Kidney (tissue), 14 donors: Measurements from ENCODE around the gene ZNF317. TPM values are rescaled to one million over a fixed set of nuclear protein-coding genes. Genes with fewer than 3 reads are reported as not detected.

ENCODE experiments used
- DNase-seq, 5 donors: peaks; one replicate each; pipeline ENCODE4 v3.0.0-alpha.2; 2013 to 2020
- FAIRE-seq: peaks from 2 replicates; lab custom pipeline; 2012; peaks lifted over from hg19 to GRCh38; lab: Jason Lieb, UNC
- H3K27ac ChIP-seq, 2 donors: one replicate each; pipeline ENCODE4 v1.7.0; 2013; ENCODE audit warnings: low read depth in 2 of 2, low read length in 2 of 2, inconsistent platforms in 1 of 2
- H3K27me3 ChIP-seq: one replicate; pipeline ENCODE4 v1.7.1; 2013; ENCODE audit warnings: low read length, inconsistent platforms; ENCODE audit not compliant: control insufficient read depth, insufficient read depth
- H3K36me3 ChIP-seq, 3 donors: one replicate each; pipeline versions ENCODE4 v1.7.0 to v1.7.1; 2013; ENCODE audit warnings: low read length in 3 of 3, control low read depth in 1 of 3, inconsistent platforms in 1 of 3; ENCODE audit not compliant: insufficient read depth in 3 of 3, control insufficient read depth in 2 of 3
- H3K4me1 ChIP-seq, 3 donors: one replicate each; pipeline versions ENCODE4 v1.7.0 to v1.7.1; 2013; ENCODE audit warnings: low read length in 3 of 3, inconsistent platforms in 1 of 3, low read depth in 1 of 3; ENCODE audit not compliant: control insufficient read depth in 2 of 3, insufficient read depth in 2 of 3
- H3K4me3 ChIP-seq, 3 donors: one replicate each; pipeline versions ENCODE4 v1.7.0 to v1.8.1; 2013; ENCODE audit warnings: low read length in 3 of 3, control low read depth in 1 of 3, inconsistent platforms in 1 of 3
- H3K9ac ChIP-seq, 3 donors: one replicate each; pipeline versions ENCODE4 v1.7.0 to v1.7.1; 2013; ENCODE audit warnings: low read length in 3 of 3, control low read depth in 1 of 3, inconsistent platforms in 1 of 3
- H3K9me3 ChIP-seq, 3 donors: one replicate each; pipeline versions ENCODE4 v1.7.0 to v1.7.1; 2013; ENCODE audit warnings: low read length in 3 of 3, control low read depth in 1 of 3, inconsistent platforms in 1 of 3; ENCODE audit not compliant: control insufficient read depth in 2 of 3, insufficient read depth in 1 of 3
- intact Hi-C: fragments of 100-400 bp; cut with DNase I; formaldehyde crosslinking; loops from one replicate; pipeline ENCODE4 v1.11.1; 2022
- polyA plus RNA-seq: library from polyadenylated mRNA; stranded (reverse); fragments of 350-450 nt; fragmentation: Illumina TruSeq; extraction: RNeasy Lipid Tissue Mini Kit (QIAGEN cat#74804); gene quantifications from one replicate; pipeline ENCODE4 v1.2.3, GENCODE V29; 2014; ENCODE audit warnings: low read depth, low replicate concordance; ENCODE audit not compliant: insufficient read depth
- total RNA-seq: library from RNA; stranded (reverse); fragmentation: NEBNext Ultra II Directional; extraction: Animal tissue kit (Norgen Biotek cat#: 25700); gene quantifications from one replicate; pipeline ENCODE4 v1.2.1, GENCODE V29; 2021
- TF ChIP-seq, protein P1 (sequence below): IDR thresholded peaks from 3 replicates; pipeline ENCODE4 v1.5.1; 2012; ENCODE audit warnings: mild to moderate bottlenecking, moderate library complexity, borderline replicate concordance; ENCODE audit not compliant: insufficient read depth; ENCODE audit errors: extremely low read depth
- donor health status: control.
- donor health status: control.
- donor health status: control.
- donor health status: control.
- donor health status: control.
- donor health status: DM: yes; HTN: yes; CAD: no.
- donor health status: Normal renal cell carcinoma (clear cell type).

ZNF317 gene
- total and polyA plus RNA-seq, 2 donors from 2014 or later: 30.2 to 32.6 TPM

DNA sequence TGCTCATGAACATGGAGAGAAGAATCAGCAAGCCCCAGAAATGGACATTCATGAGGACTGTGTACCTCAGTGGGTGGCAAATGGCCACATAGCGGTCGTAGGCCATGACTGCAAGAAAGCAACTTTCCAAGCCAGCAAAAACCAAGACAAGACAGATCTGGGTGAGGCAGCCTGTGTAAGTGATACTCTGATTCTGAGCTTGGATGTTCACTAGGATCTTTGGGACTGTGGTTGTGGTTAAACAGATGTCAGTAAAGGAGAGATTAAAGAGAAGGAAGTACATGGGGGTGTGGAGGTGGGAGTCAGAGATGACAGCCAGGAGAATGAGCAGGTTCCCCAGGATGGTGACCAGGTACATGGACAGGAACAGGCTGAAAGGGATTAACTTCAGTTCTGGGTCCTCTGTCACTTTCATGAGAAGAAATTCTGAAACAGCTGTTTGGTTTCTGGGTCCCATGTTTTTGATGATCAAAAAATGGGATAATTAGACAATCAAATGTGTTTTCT, 24.8 kb upstream of the ZNF317 start, which contains the start of gene OR7G1:
Gene OR7G1, minus strand, starts transcription at position 457 of the 507 bp plus-strand sequence. Its CDS starts 0 bp downstream, at position 457.
- Histone ChIP-seq H3K4me1 (no peaks in the 10 kb centered on the region), H3K9ac (no peak within 1 kb of the TSS), H3K9me3 (no peaks in the 10 kb centered on the region), H3K27me3 (no peaks in the 10 kb centered on the region), H3K27ac (no peak within 1 kb of the TSS), H3K36me3 (no peaks in the 10 kb centered on the region), H3K4me3 (no peak within 1 kb of the TSS)
- TF ChIP-seq, protein P1, sequence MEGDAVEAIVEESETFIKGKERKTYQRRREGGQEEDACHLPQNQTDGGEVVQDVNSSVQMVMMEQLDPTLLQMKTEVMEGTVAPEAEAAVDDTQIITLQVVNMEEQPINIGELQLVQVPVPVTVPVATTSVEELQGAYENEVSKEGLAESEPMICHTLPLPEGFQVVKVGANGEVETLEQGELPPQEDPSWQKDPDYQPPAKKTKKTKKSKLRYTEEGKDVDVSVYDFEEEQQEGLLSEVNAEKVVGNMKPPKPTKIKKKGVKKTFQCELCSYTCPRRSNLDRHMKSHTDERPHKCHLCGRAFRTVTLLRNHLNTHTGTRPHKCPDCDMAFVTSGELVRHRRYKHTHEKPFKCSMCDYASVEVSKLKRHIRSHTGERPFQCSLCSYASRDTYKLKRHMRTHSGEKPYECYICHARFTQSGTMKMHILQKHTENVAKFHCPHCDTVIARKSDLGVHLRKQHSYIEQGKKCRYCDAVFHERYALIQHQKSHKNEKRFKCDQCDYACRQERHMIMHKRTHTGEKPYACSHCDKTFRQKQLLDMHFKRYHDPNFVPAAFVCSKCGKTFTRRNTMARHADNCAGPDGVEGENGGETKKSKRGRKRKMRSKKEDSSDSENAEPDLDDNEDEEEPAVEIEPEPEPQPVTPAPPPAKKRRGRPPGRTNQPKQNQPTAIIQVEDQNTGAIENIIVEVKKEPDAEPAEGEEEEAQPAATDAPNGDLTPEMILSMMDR: no peak
- DNase-seq (no peak), FAIRE-seq (no peak)
- intact Hi-C loops: no loop called here

DNA sequence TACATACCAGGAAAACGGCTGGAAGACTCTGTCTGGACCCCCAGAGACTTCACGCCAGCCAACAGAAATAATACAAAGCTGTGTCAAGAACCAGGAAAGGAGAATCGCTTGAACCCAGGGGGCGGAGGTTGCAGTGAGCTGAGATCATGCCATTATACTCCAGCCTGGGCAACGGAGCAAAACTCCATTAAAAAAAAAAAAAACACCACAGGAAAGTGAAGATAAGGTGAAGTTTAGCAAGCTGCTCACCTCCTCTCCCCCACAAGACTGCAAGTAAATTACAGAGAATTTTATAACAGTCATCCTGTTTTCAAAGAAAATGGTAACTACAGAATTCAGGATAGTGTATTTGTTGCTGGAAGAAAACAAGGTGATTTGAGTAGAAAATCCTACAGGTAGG, 23.6 kb upstream of the ZNF317 start:
- H3K9me3 ChIP-seq: peaks cover 0 to 2% (median 0%) of the 10 kb centered on the region in 3 donors
- H3K4me3 ChIP-seq: no peak overlapping the region
- H3K27ac ChIP-seq: no peak overlapping the region
- no peak overlapping the region for H3K9ac ChIP-seq
- H3K27me3 ChIP-seq: no peaks in the 10 kb centered on the region
- H3K4me1 ChIP-seq: no peaks in the 10 kb centered on the region
- no peaks in the 10 kb centered on the region for H3K36me3 ChIP-seq
- TF ChIP-seq, protein P1: no peak
- intact Hi-C loops: no loop called here
- FAIRE-seq: no peak
- no peak for DNase-seq

DNA sequence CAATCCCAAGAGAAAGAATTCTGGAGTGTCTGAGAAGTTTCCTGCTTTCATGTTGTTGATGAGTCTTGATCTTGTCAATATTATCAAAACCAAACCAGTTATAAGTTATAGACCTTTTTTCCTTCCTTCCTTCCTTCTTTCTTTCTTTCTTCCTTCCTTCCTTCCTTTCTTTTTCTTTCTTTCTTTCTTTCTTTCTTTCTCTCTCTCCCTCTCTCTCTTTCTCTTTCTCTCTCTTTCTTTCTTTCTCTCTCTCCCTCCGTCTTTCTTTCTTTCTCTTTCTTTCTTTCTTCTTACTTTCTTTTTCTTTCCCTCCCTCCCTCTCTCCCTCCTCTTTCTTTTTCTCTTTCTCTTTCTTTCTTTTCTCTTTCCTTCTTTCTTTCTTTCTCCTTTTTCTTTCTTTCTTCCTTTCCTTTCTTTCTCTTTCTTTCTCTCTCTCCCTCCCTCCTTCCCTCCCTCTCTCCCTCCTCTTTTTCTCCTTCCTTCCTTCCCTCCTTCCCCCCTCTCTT, 13.2 kb upstream of the ZNF317 start, which contains the start of gene OR7G3:
Gene OR7G3, minus strand, starts transcription at position 51 of the 506 bp plus-strand sequence. Its CDS starts 0 bp downstream, at position 51.
- H3K4me1 ChIP-seq: no peaks in the 10 kb centered on the region
- no peak within 1 kb of the TSS for H3K9ac ChIP-seq
- H3K27ac ChIP-seq: no peak within 1 kb of the TSS
- FAIRE-seq (no peak), DNase-seq (no peak)
- H3K4me3 ChIP-seq: no peak within 1 kb of the TSS
- H3K27me3 ChIP-seq: no peaks in the 10 kb centered on the region
- TF ChIP-seq, protein P1: no peak
- intact Hi-C loops: no loop called here
- H3K9me3 ChIP-seq: no peaks in the 10 kb centered on the region
- no peaks in the 10 kb centered on the region for H3K36me3 ChIP-seq
